Upper lobe of right lung (tissue), 1 donor: Measurements from ENCODE around the gene LRRC49. TPM values are rescaled to one million over a fixed set of nuclear protein-coding genes. Genes with fewer than 3 reads are reported as not detected.
A peak's percentile ranks its signal among the peaks of the same experiment; 100 is the strongest.
"Not testable (repeated sequence)": the region's sequence is repeated elsewhere in the genome, so short reads cannot be mapped to it uniquely, and the experiment has no call there.

Experiments used
- ATAC-seq: fragments of 200-7000 bp; cut with Tn5 transposase; one replicate; pipeline ENCODE4 v1.9.1; 2020; ENCODE audit warnings: mild to moderate bottlenecking, moderate library complexity
- DNase-seq: peaks from one replicate; pipeline ENCODE4 v3.0.0-alpha.2; 2020
- H3K27ac ChIP-seq: fragments of 200-600 bp; one replicate; pipeline ENCODE4 v1.8.0; 2022
- H3K27me3 ChIP-seq: fragments of 200-600 bp; one replicate; pipeline ENCODE4 v1.8.0; 2022; ENCODE audit warnings: mild to moderate bottlenecking
- H3K36me3 ChIP-seq: fragments of 200-600 bp; one replicate; pipeline ENCODE4 v1.8.0; 2022
- H3K4me1 ChIP-seq: fragments of 200-600 bp; one replicate; pipeline ENCODE4 v1.8.0; 2022
- H3K4me3 ChIP-seq: fragments of 200-600 bp; one replicate; pipeline ENCODE4 v1.8.0; 2022; ENCODE audit warnings: mild to moderate bottlenecking
- H3K9me3 ChIP-seq: fragments of 200-600 bp; one replicate; pipeline ENCODE4 v1.8.0; 2022
- intact Hi-C: fragments of 100-400 bp; cut with DNase I; formaldehyde crosslinking; loops from one replicate; pipeline ENCODE4 v1.11.0; 2022
- total RNA-seq: library from RNA; stranded (reverse); fragmentation: NEBNext Ultra II Directional; extraction: Animal tissue kit (Norgen Biotek cat#: 25700); gene quantifications from one replicate; pipeline ENCODE4 v1.2.1, GENCODE V29; 2021
- TF ChIP-seq, protein P1 (sequence below): fragments of 200-600 bp; IDR thresholded peaks from one replicate; pipeline ENCODE4 v1.8.0; 2022; ENCODE audit warnings: antibody characterized with exemption
- donor health status: DM: no; HTN: yes; CAD: no; lungs with severe emphysema.

The LRRC49 gene
- total RNA-seq, 1 donor from 2014 or later: 4.3 TPM

DNA sequence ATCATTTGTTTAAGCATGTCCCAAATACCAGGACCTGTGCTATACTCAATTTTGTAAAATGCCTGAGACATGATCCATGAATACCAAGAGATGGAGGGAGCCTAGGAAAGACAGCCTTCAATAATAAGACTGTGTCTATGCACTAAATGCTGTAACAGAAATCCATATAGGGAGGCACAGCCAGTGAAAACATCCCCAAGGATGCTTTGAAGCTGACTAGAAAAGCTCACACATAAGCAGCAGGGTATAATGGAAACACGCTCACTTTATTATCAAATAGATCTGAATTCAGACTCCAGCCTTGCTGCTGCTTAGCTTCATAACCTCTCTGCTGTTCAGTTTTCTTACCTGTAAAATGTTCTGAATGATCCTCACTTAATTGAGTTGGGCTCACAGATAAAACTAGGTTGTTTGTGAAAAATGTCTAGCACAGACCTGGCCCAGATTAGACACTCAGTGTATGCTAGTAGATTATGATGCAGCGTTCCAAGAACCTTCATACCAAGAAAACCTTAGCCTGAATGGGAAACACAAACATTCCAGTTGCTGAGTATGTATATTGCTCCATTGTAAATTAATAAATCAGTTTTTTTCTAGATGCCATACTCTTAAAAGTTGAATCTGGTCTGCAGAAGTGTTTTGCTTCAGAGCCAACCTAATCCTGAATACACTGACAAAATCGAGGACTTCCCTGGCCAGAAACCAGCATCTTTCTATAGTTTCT lies 34.9 kb upstream of the LRRC49 start:
- Histone ChIP-seq H3K27ac (peak overlapping the region; percentile 37), H3K9me3 (no peaks in the 10 kb centered on the region), H3K4me3 (no peak overlapping the region), H3K27me3 (peaks cover 19% of the 10 kb centered on the region), H3K36me3 (no peaks in the 10 kb centered on the region), H3K4me1 (peaks cover 17% of the 10 kb centered on the region)
- TF ChIP-seq, protein P1, sequence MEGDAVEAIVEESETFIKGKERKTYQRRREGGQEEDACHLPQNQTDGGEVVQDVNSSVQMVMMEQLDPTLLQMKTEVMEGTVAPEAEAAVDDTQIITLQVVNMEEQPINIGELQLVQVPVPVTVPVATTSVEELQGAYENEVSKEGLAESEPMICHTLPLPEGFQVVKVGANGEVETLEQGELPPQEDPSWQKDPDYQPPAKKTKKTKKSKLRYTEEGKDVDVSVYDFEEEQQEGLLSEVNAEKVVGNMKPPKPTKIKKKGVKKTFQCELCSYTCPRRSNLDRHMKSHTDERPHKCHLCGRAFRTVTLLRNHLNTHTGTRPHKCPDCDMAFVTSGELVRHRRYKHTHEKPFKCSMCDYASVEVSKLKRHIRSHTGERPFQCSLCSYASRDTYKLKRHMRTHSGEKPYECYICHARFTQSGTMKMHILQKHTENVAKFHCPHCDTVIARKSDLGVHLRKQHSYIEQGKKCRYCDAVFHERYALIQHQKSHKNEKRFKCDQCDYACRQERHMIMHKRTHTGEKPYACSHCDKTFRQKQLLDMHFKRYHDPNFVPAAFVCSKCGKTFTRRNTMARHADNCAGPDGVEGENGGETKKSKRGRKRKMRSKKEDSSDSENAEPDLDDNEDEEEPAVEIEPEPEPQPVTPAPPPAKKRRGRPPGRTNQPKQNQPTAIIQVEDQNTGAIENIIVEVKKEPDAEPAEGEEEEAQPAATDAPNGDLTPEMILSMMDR: no peak
- intact Hi-C loops: no loop called here
- ATAC-seq (no peak), DNase-seq (no peak)

DNA sequence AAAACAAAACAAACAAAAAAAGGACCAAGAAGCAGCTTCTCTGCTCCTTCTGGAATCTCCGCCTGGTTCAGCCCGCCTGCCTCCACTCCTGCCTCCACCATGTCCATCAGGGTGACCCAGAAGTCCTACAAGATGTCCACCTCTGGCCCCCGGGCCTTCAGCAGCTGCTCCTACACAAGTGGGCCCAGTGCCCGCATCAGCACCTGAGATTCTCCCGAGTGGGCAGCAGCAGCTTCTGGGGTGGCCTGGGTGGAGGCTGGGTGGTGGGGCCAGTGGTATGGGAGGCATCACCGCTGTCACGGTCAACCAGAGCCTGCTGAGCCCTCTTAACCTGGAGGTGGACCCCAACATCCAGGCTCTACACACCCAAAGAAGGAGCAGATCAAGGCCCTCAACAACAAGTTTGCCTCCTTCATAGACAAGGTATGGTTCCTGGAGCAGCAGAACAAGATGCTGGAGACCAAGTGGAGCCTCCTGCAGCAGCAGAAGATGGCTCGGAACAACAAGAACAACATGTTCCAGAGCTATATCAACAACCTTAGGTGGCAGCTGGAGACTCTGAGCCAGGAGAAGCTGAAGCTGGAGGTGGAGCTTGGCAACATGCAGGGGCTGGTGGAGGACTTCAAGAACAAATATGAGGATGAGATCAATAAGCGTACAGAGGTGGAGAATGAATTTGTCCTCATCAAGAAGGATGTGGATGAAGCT lies 33.9 kb upstream of the LRRC49 start:
- ATAC-seq, DNase-seq, H3K9me3 ChIP-seq, intact Hi-C loops, H3K27ac ChIP-seq, H3K36me3 ChIP-seq, H3K4me3 ChIP-seq: not testable (repeated sequence)
- peaks cover 17% of the 10 kb centered on the region for H3K4me1 ChIP-seq
- peaks cover 12% of the 10 kb centered on the region for H3K27me3 ChIP-seq

DNA sequence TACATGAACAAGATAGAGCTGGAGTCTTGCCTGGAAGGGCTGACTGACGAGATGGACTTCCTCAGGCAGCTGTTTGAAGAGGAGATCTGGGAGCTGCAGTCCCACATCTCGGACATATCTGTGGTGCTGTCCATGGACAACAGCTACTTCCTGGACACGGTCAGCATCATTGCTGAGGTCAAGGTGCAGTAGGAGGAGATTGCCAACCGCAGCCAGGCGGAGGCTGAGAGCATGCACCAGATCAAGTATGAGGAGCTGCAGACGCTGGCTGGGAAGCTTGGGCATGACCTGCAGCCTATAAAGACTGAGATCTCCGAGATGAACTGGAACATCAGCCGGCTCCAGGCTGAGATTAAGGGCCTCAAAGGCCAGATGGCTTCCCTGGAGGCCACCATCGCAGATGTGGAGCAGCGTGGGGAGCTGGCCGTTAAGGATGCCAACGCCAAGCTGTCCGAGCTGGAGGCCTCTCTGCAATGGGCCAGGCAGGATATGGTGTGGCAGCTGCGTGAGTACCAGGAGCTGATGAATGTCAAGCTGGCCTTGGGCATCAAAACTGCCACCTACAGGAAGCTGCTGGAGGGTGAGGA lies 33.2 kb upstream of the LRRC49 start:
- Histone ChIP-seq H3K36me3 (no peaks in the 10 kb centered on the region), H3K27ac (no peak overlapping the region), H3K4me1 (peaks cover 15% of the 10 kb centered on the region), H3K4me3 (no peak overlapping the region), H3K9me3 (no peaks in the 10 kb centered on the region), H3K27me3 (peaks cover 12% of the 10 kb centered on the region)
- DNase-seq (no peak), ATAC-seq (no peak)
- TF ChIP-seq, protein P1: no peak
- intact Hi-C loops: no loop called here

DNA sequence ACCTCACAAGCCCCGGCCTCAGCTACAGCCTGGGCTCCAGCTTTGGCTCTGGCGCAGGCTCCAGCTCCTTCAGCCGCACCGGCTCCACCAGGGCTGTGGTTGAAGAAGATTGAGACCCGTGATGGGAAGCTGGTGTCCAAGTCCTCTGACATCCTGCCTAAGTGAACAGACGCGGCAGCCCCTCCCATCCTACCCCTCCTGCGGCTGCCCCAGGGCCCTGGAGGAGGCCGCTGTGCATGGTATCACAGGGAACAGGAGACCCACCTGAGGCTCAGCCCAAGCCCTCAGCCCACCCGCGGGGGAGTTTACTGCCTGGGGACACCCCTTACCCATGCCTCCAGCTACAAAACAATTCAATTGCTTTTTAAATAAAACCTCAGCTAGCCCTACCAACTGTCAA lies 32.6 kb upstream of the LRRC49 start:
- H3K4me1 ChIP-seq: peaks cover 12% of the 10 kb centered on the region
- no peak overlapping the region for H3K27ac ChIP-seq
- ATAC-seq: no peak
- intact Hi-C loops: no loop called here
- H3K4me3 ChIP-seq: no peak overlapping the region
- DNase-seq: no peak
- peaks cover 6% of the 10 kb centered on the region for H3K27me3 ChIP-seq
- no peaks in the 10 kb centered on the region for H3K9me3 ChIP-seq
- TF ChIP-seq, protein P1: no peak
- H3K36me3 ChIP-seq: no peaks in the 10 kb centered on the region

DNA sequence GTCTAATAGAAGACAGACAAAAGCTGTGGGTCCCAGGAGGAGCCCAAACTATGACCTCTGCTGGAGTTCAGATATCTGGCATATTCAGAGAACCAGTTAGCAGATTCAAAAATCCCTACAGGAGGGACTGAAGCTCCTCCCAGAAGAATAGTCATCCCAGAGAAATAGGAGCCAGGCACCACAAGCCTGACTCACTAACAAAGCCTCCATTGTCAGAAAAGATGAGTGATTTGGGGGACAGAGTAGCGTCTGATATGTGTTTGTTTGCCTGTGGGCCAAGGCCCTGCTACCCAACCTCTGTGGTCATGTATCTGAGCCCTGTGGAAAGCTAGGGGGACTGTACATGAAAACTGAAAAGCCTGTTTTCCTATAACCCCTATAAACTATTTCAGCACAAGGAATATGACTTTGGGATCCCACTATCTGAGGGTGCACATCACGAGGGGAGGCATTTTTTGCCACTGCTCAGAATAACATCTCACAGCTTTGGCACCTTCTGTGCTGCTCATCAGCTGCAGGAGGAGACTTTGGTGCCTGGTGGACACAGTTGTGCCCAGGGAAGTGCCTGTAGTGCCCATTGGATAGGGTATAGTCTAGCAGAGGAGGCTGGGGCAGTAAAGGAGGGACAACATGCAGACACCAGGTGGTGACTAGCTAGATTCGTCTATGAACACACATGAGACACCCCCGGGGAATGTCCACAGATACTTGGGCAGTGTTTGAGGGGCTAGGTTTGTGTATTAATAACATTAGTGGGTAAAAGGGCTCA lies 29.0 kb upstream of the LRRC49 start:
- no peak for ATAC-seq
- H3K9me3 ChIP-seq: no peaks in the 10 kb centered on the region

More for the DNA sequence above, 29.0 kb upstream of the LRRC49 start:
- no peak for DNase-seq
- intact Hi-C loops: no loop called here
- Histone ChIP-seq H3K27ac (no peak overlapping the region), H3K27me3 (no peaks in the 10 kb centered on the region), H3K4me1 (peaks cover 5% of the 10 kb centered on the region), H3K4me3 (no peak overlapping the region), H3K36me3 (no peaks in the 10 kb centered on the region)
- TF ChIP-seq, protein P1: no peak
